ENCODE measurements around the gene METTL26.
A peak's percentile ranks its signal among the peaks of the same experiment; 100 is the strongest.

METTL26 gene

DNA sequence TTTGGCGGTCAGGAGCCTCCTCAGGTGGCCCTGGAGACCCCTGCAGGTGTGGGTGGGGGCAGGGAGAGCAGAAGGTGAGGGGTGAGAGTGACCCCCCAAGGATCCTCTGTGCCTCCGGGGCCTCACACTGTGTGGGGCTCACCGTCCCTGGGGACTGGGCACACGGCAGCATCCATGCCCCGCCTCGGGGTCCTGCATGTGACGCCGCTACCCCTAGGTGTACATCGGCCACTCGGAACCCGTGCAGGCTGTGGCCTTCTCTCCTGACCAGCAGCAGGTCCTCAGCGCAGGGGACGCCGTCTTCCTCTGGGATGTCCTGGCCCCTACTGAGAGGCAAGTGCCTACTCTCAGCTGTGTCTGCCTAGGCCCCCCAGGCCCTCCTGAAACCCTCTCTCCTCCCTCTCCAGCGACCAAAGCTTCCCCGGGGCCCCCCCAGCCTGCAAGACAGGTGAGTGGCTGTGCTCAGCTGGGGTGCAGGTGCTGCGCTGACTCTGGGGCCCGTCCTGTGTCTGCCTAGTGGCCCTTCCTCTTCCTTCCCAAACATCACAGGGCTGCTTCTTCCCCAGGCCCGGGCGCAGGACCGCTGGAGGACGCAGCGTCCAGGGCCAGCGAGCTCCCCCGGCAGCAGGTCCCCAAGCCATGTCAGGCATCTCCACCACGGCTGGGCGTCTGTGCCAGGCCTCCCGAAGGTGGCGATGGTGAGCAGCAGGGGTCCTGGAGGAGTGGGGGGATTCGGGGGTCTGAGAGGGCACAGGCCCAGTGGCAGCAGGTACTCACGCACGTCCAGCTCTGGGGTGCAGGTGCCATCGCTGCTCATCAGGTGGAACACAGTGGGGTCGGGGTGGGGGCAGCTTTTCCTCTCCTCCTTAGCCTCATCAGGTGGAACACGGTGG, 22.8 kb upstream of the METTL26 start:
- no peak for DNase-seq (ENCODE audit: low read depth in 2 of 2)

DNA sequence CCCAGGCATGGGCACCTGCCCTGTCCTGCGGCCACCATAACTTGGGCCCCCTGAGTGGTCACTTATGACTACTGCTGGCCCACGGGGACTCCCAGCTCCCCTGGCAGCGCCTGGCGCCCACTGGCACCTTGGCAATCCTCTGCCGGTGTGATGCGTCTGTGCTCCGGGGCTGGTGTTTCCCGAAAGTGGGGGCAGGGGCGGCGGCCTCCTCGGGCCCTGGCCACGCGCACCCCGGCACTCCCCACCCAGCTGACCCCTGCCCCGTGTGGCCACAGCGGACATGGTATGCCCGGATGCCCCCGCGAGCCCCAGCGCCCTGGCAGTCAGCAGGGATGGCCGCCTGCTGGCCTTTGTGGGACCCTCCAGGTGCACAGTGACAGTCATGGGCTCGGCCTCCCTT, 21.4 kb upstream of the METTL26 start:
- no peak for DNase-seq (ENCODE audit: low read depth in 2 of 2)

GRCh38 chr16:654034-654433, 17.9 kb upstream of the METTL26 start:
- DNase-seq (ENCODE audit: low read depth in 2 of 2): no peak

DNA sequence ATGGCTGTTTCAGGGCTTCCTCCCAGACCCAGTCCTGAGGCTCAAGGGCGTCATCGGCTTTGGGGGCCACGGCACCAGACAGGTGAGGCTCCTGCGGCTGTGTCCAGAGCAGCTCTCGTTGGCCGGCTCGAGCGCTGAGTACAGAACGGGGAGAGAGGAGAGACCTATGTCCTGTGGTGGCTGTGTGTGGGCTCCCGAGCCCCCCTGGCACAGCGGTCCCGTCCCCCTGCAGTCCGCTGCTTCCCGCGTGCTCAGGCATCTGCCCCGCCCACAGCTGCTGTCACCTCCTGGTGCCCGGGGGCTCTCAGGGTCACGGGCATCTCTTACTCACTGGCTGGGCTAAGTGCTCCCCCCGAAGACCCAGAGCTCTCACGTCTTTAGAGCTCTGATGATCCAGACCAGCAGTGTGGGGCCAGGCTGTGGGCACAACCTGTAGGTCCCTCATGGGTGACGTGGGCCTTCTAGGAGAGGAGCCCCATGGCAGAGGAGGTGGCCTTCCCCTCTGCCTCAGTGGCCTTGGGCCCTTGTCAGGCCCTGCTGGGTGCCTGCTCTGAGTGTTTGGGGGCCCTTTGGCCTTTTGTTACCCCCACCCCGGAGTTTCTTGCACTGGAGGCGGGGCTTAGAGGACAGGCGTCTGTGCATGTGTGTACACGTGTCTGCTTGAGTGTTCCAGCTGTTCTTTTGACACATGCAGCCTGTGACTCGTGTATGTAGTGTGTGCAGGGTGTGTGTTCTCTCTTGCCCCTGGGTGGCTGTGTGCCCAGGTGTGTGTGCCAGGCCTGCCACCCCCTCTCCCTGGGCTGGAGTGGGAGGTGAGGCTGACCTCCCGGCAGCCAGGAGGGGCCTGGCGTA, 16.6 kb upstream of the METTL26 start:
- DNase-seq (ENCODE audit: low read depth in 2 of 2): no peak

DNA sequence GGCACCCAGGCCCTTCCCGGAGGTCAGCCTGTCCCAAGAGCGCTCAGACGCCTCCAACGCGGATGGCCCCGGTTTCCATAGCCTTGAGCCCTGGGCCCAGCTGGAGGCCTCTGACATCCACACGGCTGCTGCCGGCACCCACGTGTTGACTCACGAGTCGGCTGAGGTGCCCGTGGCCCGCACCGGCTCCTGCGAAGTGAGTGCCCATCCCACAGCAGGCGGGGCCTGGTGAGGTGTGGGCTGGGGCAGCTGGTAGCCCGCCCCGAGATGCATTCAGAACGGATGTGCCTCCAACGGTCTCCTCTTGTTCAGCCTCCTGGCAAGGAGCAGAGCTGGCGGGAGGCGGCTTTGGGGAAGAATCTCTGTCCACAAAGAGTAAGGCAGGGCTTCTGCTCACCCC, 15.7 kb upstream of the METTL26 start:
- DNase-seq (ENCODE audit: low read depth in 2 of 2): no peak

- no peak for DNase-seq (ENCODE audit: low read depth in 2 of 2)
Measured at GRCh38 chr16:649631-650030, 13.5 kb upstream of the METTL26 start.

GRCh38 chr16:648781-649589, 12.9 kb upstream of the METTL26 start, which contains the start of gene WDR90:
TSS of gene WDR90 (plus strand) at chr16:649365. CDS start at chr16:649417, 52 bp downstream.
- peak; percentile 78 to 84 for DNase-seq (ENCODE audit: low read depth in 2 of 2)

GRCh38 chr16:648071-648780, 12.1 kb upstream of the METTL26 start:
- no peak for DNase-seq (ENCODE audit: low read depth in 2 of 2)

- no peak for DNase-seq (ENCODE audit: low read depth in 2 of 2)
Measured at GRCh38 chr16:647173-647902, 11.2 kb upstream of the METTL26 start.

DNA sequence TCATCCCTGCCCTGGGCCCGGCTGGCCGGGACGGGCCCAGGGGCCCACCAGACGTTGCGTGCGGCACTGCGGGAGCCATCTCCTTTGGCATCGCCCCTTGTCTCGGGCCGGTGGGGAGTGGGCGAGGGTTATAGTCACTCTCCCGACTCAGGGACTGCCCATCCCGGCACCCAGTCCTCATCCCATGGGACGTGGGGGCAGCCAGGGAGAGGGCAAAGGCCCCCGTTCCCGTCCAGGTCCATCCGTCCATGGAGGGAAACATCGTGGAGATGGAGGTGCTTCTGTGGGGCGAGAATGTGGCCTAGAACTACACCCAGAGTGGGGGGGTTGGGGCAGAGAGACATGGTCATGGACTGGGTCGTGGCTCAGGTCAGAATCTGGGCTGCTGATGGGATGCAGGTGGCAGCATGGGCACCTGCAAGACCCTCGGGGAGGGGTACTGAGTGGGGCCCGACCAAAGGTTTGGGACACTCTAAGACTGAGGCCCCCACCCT, 10.6 kb upstream of the METTL26 start:
- no peak for DNase-seq (ENCODE audit: low read depth in 2 of 2)

GRCh38 chr16:645852-646678, 10.0 kb upstream of the METTL26 start:
- DNase-seq (ENCODE audit: low read depth in 2 of 2): no peak

- no peak for DNase-seq (ENCODE audit: low read depth in 2 of 2)
Measured at GRCh38 chr16:644556-644955, 8.5 kb upstream of the METTL26 start.

- DNase-seq (ENCODE audit: low read depth in 2 of 2): no peak
Measured at GRCh38 chr16:643050-643368, 6.9 kb upstream of the METTL26 start.

- DNase-seq (ENCODE audit: low read depth in 2 of 2): no peak
Measured at GRCh38 chr16:642189-643049, 6.3 kb upstream of the METTL26 start.

DNA sequence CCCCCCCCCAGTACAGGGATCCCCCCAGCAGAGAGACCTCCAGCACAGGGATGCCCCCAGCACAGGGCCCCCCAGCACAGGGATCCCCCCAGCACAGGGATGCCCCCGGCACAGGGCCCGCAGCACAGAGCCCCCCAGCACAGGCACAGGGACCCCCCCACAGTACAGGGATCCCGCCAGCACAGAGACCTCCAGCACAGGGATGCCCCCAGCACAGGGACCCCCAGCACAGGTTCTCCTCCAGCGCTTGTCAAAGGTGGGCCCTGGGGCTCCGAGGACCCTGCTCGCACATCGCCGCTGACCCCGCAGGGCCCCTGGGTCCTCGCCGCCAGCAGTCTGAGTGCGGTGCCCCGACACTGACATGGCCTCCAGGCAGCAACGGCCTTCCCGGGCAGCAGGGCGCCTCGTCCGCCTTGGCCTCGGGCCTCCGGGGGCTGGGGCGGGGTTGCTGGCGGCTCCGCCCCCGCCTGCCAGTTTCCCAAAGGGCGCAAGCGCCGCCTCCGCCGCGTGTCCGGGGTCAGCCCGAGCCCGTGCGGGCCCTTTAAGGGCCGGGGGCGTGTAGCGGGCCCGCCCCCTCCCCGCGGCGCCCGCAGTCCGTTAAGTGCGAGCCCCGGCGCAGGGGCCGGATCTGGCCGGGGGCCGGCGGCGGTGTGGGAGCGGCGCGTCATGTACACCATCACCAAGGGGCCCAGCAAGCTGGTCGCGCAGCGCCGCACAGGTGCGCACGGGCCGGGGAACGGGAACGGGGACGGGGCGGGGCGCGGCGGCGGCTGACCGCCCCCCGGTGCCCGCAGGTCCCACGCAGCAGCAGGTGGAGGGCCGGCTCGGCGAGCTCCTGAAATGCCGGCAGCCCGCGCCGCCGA, 5.5 kb upstream of the METTL26 start, which contains the start of gene MCRIP2:
TSS of gene MCRIP2 (plus strand) at position 503 of the 863 bp plus-strand sequence. CDS start at position 667, 164 bp downstream.
- peak; percentile 23 to 45 for DNase-seq (ENCODE audit: low read depth in 2 of 2)

DNA sequence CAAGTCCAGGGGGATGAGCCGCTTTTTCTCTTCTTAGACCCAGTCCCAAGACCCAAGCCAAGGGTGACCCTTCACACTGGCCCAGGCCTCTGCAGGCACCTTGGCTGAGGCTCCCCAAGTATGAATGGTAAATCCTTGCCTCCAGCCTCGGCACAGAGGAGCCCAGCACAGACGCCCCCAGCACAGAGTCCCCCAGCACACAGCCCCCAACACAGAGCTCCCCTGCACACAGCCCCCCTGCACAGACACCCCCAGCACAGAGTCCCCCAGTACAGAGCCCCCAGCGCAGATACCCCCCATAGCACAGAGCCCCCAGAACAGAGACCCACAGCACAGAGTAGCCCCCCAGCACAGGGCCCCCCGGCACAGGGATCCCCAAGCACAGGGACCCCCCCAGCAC, 4.5 kb upstream of the METTL26 start:
- no peak for DNase-seq (ENCODE audit: low read depth in 2 of 2)

GRCh38 chr16:638836-639235, 2.7 kb upstream of the METTL26 start:
- no peak for DNase-seq (ENCODE audit: low read depth in 2 of 2)

Measured in stimulated activated CD4-positive, alpha-beta T cell treated with anti-CD3 and anti-CD28 coated beads, Interleukin-1b, Interleukin-23, amount 100 ng/mL, for 1 hour (primary cell).